Heart right ventricle (tissue), 16 donors: Measurements from ENCODE around the gene NNT. TPM values are rescaled to one million over a fixed set of nuclear protein-coding genes. Genes with fewer than 3 reads are reported as not detected.

Experiments used
- ATAC-seq, 8 donors: fragments of 200-7000 bp; cut with Tn5 transposase; one replicate each; pipeline ENCODE4 v1.9.1; 2020; ENCODE audit warnings: mild to moderate bottlenecking in 8 of 8, moderate library complexity in 8 of 8, moderate number of reproducible peaks in 1 of 8
- DNase-seq, 2 donors: peaks; one replicate each; pipeline ENCODE4 v3.0.0-alpha.2; 2020
- H3K27ac ChIP-seq, 10 donors: fragments of 200-600 bp; sonication (generic) in 2 of 10; one replicate each; pipeline versions ENCODE4 v1.5.0 to v1.8.0; 2020 to 2022; ENCODE audit warnings: mild to moderate bottlenecking in 3 of 10
- H3K27me3 ChIP-seq, 7 donors: fragments of 200-600 bp; one replicate each; pipeline ENCODE4 v1.8.0; 2021 to 2022; ENCODE audit warnings: mild to moderate bottlenecking in 2 of 7
- H3K36me3 ChIP-seq, 9 donors: fragments of 200-600 bp; sonication (generic) in 1 of 9; one replicate each; pipeline versions ENCODE4 v1.5.0 to v1.8.0; 2020 to 2022; ENCODE audit warnings: mild to moderate bottlenecking in 2 of 9
- H3K4me1 ChIP-seq, 9 donors: fragments of 200-600 bp; sonication (generic) in 1 of 9; one replicate each; pipeline versions ENCODE4 v1.5.0 to v1.8.0; 2020 to 2022; ENCODE audit warnings: mild to moderate bottlenecking in 4 of 9
- H3K4me3 ChIP-seq, 10 donors: fragments of 200-600 bp; sonication (generic) in 2 of 10; one replicate each; pipeline versions ENCODE4 v1.5.0 to v1.8.0; 2020 to 2022; ENCODE audit warnings: mild to moderate bottlenecking in 7 of 10, moderate library complexity in 2 of 10
- H3K9me3 ChIP-seq, 11 donors: fragments of 200-600 bp in 10 of 11; sonication (generic) in 2 of 11; one replicate each; pipeline versions ENCODE4 v1.5.0 to v1.8.0; 2013 to 2022; ENCODE audit warnings: mild to moderate bottlenecking in 2 of 11, control low read depth in 1 of 11, moderate library complexity in 1 of 11
- CTCF ChIP-seq, 9 donors: fragments of 200-600 bp; sonication (generic) in 2 of 9; IDR thresholded peaks; one replicate each; pipeline versions ENCODE4 v1.5.0 to v1.8.0; 2021 to 2022; ENCODE audit warnings: antibody characterized with exemption in 9 of 9, mild to moderate bottlenecking in 5 of 9, moderate library complexity in 1 of 9
- WGBS, 2 donors: extraction: QIAGEN DNeasy Blood & Tissue Kit; methylation state at CpG; one replicate each; pipeline ENCODE4 v1.1.7; 2013; ENCODE audit warnings: inconsistent platforms in 1 of 2; 5-methylcytosine and 5-hydroxymethylcytosine counted together
- intact Hi-C, 10 donors: fragments of 100-400 bp; cut with DNase I; formaldehyde crosslinking; loops; one replicate each; pipeline versions ENCODE4 v1.11.1 to v1.14.2; 2022
- polyA plus RNA-seq, 2 donors: library from polyadenylated mRNA; stranded (reverse); fragments of 200-250 nt; gene quantifications; one replicate each; pipeline ENCODE4 v1.2.3, GENCODE V29; 2013
- total RNA-seq, 10 donors: library from RNA; stranded (reverse); fragmentation: NEBNext Ultra II Directional in 3 of 10; extraction: Animal tissue kit (Norgen Biotek cat#: 25700) in 3 of 10; gene quantifications; one replicate each; pipeline versions ENCODE4 v1.2.1 to v1.2.4, GENCODE V29; 2021 to 2023
- donor health status: Arrhythmogenic right ventricular cardiomyopathy.
- donor health status: ischemic (EF 13 %, LVEDD 7.1; RV severe dilation, severe dysfunction).
- donor health status: healthy with polysubstance abuse.
- donor health status: DM: no; HTN: yes; CAD: no.
- donor health status: DM: no; HTN: no; CAD: no.
- donor health status: ischemic (EF 25% LVEDD 6.9; RV normal size, moderate dysfunction).
- donor health status: ischemic (EF 25% LVEDD 5.7; RV mildly dilated, moderate dysfunction).
- donor health status: healthy.
- donor health status: DM: yes; HTN: yes; CAD: no.
- donor health status: Ischemic cardiomyopathy.
- donor health status: ischemic (EF 35%, LVEDD 5.7; RV mildly dilated, moderate dysfunction).
- donor health status: nonischemic (EF 11% LVEDD 7.7; RV severe dilation, severe dysfunction).
- donor health status: DM: yes; HTN: yes; CAD: no.
- donor health status: PGD.
- donor health status: ischemic (EF 29% LVEDD 5.4; RV normal size, mild dysfunction).
- donor health status: nonischemic (EF 23%, LVEDD 6.1; RV moderate dilation, normal function).

NNT gene
- total and polyA plus RNA-seq, 12 donors = 40.8 to 731 (median 609) TPM

DNA sequence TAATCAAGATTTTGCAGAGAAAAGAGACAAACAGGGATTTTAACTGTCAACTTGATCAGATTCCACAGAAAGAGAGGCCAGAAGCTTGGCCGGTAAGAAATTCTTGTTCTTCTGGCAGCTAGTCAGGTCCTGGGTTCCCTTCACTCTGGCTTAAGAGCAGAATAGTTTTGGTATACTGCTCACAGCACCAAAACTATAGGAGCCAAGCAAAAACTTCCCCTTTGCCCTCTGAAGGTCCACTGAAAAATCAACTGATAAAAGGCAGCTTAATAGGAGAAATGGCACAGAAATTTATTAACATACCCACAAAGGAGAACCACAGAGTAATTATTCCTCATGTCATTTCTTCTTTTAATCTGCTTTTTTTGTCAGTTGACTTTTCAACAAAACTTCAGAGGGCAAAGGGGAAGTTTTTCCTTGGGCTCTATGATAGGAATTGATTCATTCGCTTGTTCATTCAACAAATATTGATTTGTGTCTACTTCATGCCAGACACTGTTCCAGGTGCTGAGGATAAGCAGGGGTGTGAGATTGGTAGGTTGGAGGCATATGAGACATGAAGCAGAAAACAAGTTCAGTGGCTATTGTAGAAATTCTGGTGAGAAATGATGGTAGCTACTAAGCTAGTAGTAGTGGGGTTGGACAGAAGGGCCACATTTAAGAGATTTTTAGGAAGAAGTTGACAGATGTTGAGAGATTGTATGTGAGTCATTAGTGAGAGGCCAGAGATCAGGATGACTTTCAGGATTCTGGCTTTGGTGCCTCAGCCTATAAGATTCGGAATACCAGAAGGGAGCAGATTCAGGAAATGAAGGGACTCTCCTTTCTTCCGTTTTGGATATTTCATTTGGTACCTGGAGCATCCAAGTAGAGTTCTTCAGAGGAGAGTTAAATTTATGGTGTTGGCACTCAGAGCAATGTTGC, 20.6 kb upstream of the NNT start:
- ATAC-seq (no peak), DNase-seq (no peak)
- Histone ChIP-seq H3K27ac (no peak overlapping the region), H3K4me1 (no peaks in the 10 kb centered on the region), H3K9me3 (no peaks in the 10 kb centered on the region), H3K4me3 (no peak overlapping the region), H3K27me3 (no peaks in the 10 kb centered on the region), H3K36me3 (peaks cover 0 to 34% (median 5%) of the 10 kb centered on the region in 9 donors)
- intact Hi-C loops = no loop called here
- WGBS, 2 donors = 82 to 86% methylated on average over 4 of the region's 4 CpGs
- TF ChIP-seq CTCF (IDR thresholded peaks at IDR 0.05) = no peak

- ATAC-seq = no peak
- intact Hi-C loops = no loop called here
- peaks cover 0 to 37% (median 5%) of the 10 kb centered on the region in 9 donors for H3K36me3 ChIP-seq
Measured at GRCh38 chr5:43583724-43584123, 19.3 kb upstream of the NNT start.

DNA sequence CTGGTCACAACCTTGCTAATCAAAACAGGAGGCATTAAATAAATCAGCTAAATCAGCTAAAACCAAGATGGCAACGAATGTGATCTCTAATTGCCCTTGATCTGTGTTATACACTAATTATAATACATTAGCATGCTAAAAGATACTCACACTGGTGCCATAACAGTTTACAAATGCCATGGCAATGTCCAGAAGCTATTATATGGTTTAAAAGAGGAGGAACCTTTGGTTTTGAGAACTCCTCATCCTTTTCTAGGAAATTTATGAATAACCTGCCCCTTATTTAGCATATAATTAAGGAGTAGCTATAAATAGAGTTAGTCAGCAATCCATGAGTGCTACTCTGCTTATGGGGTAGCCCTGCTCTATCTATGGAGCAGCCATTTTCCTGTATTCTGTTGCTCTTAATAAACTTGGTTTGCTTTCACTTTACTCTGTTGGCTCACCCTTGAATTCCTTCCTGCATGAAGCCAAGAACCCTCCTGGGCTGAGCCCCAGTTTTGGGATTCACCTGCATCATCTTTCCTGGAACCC, 18.7 kb upstream of the NNT start:
- Histone ChIP-seq H3K27ac (no peak overlapping the region), H3K9me3 (no peaks in the 10 kb centered on the region), H3K4me3 (no peak overlapping the region), H3K36me3 (peaks cover 0 to 37% (median 5%) of the 10 kb centered on the region in 9 donors), H3K27me3 (no peaks in the 10 kb centered on the region), H3K4me1 (no peaks in the 10 kb centered on the region)
- DNase-seq (no peak), ATAC-seq (peak in 1 of 8 donors; percentile 17)
- WGBS, 2 donors = 82 to 93% methylated on average over 1 of the region's 1 CpG
- TF ChIP-seq CTCF (IDR thresholded peaks at IDR 0.05) = no peak
- intact Hi-C loops = no loop called here

More at GRCh38 chr5:43583724-43584123, 19.3 kb upstream of the NNT start:
- no peaks in the 10 kb centered on the region for H3K9me3 ChIP-seq
- no peak for DNase-seq
- no peak overlapping the region for H3K4me3 ChIP-seq
- no peaks in the 10 kb centered on the region for H3K27me3 ChIP-seq
- H3K27ac ChIP-seq = no peak overlapping the region
- TF ChIP-seq CTCF (IDR thresholded peaks at IDR 0.05) = no peak
- no peaks in the 10 kb centered on the region for H3K4me1 ChIP-seq

GRCh38 chr5:43588842-43589241, 14.1 kb upstream of the NNT start:
- no peak overlapping the region for H3K4me3 ChIP-seq
- no peaks in the 10 kb centered on the region for H3K9me3 ChIP-seq
- 2 to 52% methylated on average over 1 of the region's 1 CpG for WGBS, 2 donors
- peaks cover 0 to 10% (median 0%) of the 10 kb centered on the region in 9 donors for H3K4me1 ChIP-seq
- peaks cover 0 to 17% (median 0%) of the 10 kb centered on the region in 9 donors for H3K36me3 ChIP-seq
- no peak for TF ChIP-seq CTCF (IDR thresholded peaks at IDR 0.05)
- intact Hi-C loops = no loop called here
- no peak overlapping the region for H3K27ac ChIP-seq
- no peak for ATAC-seq
- DNase-seq = no peak
- no peaks in the 10 kb centered on the region for H3K27me3 ChIP-seq
